CD14-positive monocyte (primary cell): ENCODE results near the gene PTOV1. TPM values are rescaled to one million over a fixed set of nuclear protein-coding genes. Genes with fewer than 3 reads are reported as not detected.

Source experiments
- DNase-seq, 3 donors: peaks; one replicate each; pipeline ENCODE4 v3.0.0-alpha.2; 2011 to 2022
- H2AFZ ChIP-seq: 2 replicates; pipeline ENCODE4 v1.6.0; 2012; ENCODE audit warnings: mild to moderate bottlenecking, low read depth, low read length, inconsistent platforms; ENCODE audit not compliant: insufficient read depth, poor library complexity, severe bottlenecking
- H3K27ac ChIP-seq, 2 donors: 1 replicate in 1 of 2; 2 replicates in 1 of 2; pipeline ENCODE4 v1.5.1; 2012 to 2013; ENCODE audit warnings: low read length in 2 of 2, control low read depth in 1 of 2, inconsistent platforms in 1 of 2, low read depth in 1 of 2, mild to moderate bottlenecking in 1 of 2
- H3K27me3 ChIP-seq, 2 donors: one replicate each; pipeline versions ENCODE4 v1.6.0 to v1.6.1; 2011 to 2013; ENCODE audit warnings: low read length in 2 of 2; ENCODE audit not compliant: control insufficient read depth in 2 of 2, insufficient read depth in 2 of 2
- H3K36me3 ChIP-seq, 2 donors: replicated peaks in 1 of 2; 1 replicate in 1 of 2; 2 replicates in 1 of 2; pipeline versions ENCODE4 v1.5.1 to v1.6.1; 2012 to 2013; ENCODE audit warnings: low read length in 2 of 2, control low read depth in 1 of 2, inconsistent platforms in 1 of 2, mild to moderate bottlenecking in 1 of 2; ENCODE audit not compliant: insufficient read depth in 2 of 2, control insufficient read depth in 1 of 2
- H3K4me1 ChIP-seq, 2 donors: 1 replicate in 1 of 2; 2 replicates in 1 of 2; pipeline versions ENCODE4 v1.5.1 to v1.6.1; 2012 to 2013; ENCODE audit warnings: low read length in 2 of 2, control low read depth in 1 of 2, inconsistent platforms in 1 of 2, mild to moderate bottlenecking in 1 of 2, moderate library complexity in 1 of 2; ENCODE audit not compliant: insufficient read depth in 2 of 2, control insufficient read depth in 1 of 2
- H3K4me2 ChIP-seq: replicated peaks from 2 replicates; pipeline ENCODE3; 2012; ENCODE audit warnings: low read length, moderate library complexity, mild to moderate bottlenecking; ENCODE audit not compliant: poor library complexity, severe bottlenecking; ENCODE audit errors: extremely low read depth
- H3K4me3 ChIP-seq, 3 experiments: fragments of 200-600 bp in 1 of 3; sonication (generic) in 1 of 3; replicated peaks in 1 of 3; 1 replicate in 2 of 3; 2 replicates in 1 of 3; pipeline ENCODE4 v1.5.1; 2011 to 2013; ENCODE audit warnings: low read length in 3 of 3, mild to moderate bottlenecking in 3 of 3, control low read depth in 2 of 3, low read depth in 2 of 3, inconsistent platforms in 1 of 3, moderate library complexity in 1 of 3
- H3K79me2 ChIP-seq: 2 replicates; pipeline ENCODE4 v1.6.0; 2012; ENCODE audit warnings: mild to moderate bottlenecking, control low read depth, inconsistent platforms, low read length, moderate library complexity; ENCODE audit not compliant: insufficient read depth
- H3K9ac ChIP-seq: 2 replicates; pipeline ENCODE4 v1.6.0; 2017; ENCODE audit warnings: low read length, mild to moderate bottlenecking; ENCODE audit not compliant: insufficient read depth, poor library complexity, severe bottlenecking
- H3K9me3 ChIP-seq, 2 donors: replicated peaks in 1 of 2; 1 replicate in 1 of 2; 2 replicates in 1 of 2; pipeline versions ENCODE4 v1.5.1 to v1.6.1; 2012 to 2013; ENCODE audit warnings: low read length in 2 of 2, control low read depth in 1 of 2; ENCODE audit not compliant: control insufficient read depth in 1 of 2, insufficient read depth in 1 of 2
- H4K20me1 ChIP-seq: 2 replicates; pipeline ENCODE4 v1.6.0; 2012; ENCODE audit warnings: mild to moderate bottlenecking, low read length, control low read depth, moderate library complexity; ENCODE audit not compliant: insufficient read depth
- H3K27ac Mint-ChIP-seq, 7 donors: one replicate each; pipeline ENCODE4 v1.8.0; 2020; ENCODE audit warnings: mild to moderate bottlenecking in 7 of 7, mixed read lengths in 7 of 7, moderate library complexity in 6 of 7, inconsistent platforms in 2 of 7
- H3K27me3 Mint-ChIP-seq, 3 donors: one replicate each; pipeline ENCODE4 v1.8.0; 2021 to 2022; ENCODE audit warnings: low read depth in 3 of 3, mild to moderate bottlenecking in 3 of 3, mixed read lengths in 3 of 3, moderate library complexity in 3 of 3, inconsistent platforms in 1 of 3
- H3K36me3 Mint-ChIP-seq, 2 donors: one replicate each; pipeline ENCODE4 v1.8.0; 2020; ENCODE audit warnings: mixed read lengths in 2 of 2, inconsistent platforms in 1 of 2, mild to moderate bottlenecking in 1 of 2
- H3K4me1 Mint-ChIP-seq: one replicate; pipeline ENCODE4 v1.8.0; 2020; ENCODE audit warnings: mild to moderate bottlenecking, mixed read lengths
- H3K4me3 Mint-ChIP-seq, 2 donors: one replicate each; pipeline ENCODE4 v1.8.0; 2020; ENCODE audit warnings: mild to moderate bottlenecking in 2 of 2, mixed read lengths in 2 of 2, moderate library complexity in 1 of 2
- H3K9me3 Mint-ChIP-seq, 7 donors: one replicate each; pipeline ENCODE4 v1.8.0; 2020 to 2022; ENCODE audit warnings: mixed read lengths in 7 of 7, mild to moderate bottlenecking in 6 of 7, moderate library complexity in 6 of 7, inconsistent platforms in 2 of 7
- CTCF ChIP-seq: fragments of 200-600 bp; IDR thresholded peaks from one replicate; pipeline ENCODE4 v1.8.0; 2022; ENCODE audit warnings: antibody characterized with exemption, mild to moderate bottlenecking
- WGBS: methylation state at CpG from one replicate; pipeline ENCODE4 v1.1.5; 2013; ENCODE audit warnings: missing lambda C conversion rate; ENCODE audit not compliant: insufficient coverage; 5-methylcytosine and 5-hydroxymethylcytosine counted together
- intact Hi-C, 2 donors: fragments of 100-400 bp; cut with micrococcal nuclease; formaldehyde crosslinking; loops; one replicate each; pipeline versions ENCODE4 v1.15.0 to v1.15.1; 2023
- polyA plus RNA-seq, 3 donors: library from polyadenylated mRNA; depleted of rRNA in 1 of 3; unstranded in 2 of 3; stranded (reverse) in 1 of 3; fragments of 300-500 nt in 2 of 3; fragments of >200 nt in 1 of 3; fragmentation: Illumina TruSeq in 2 of 3; gene quantifications; 1 replicate in 2 of 3; 2 replicates in 1 of 3; pipeline ENCODE4 v1.2.3, GENCODE V29; 2012 to 2021

PTOV1 gene
- polyA plus RNA-seq, 3 donors, result 18.3 to 67.9 (median 31.2) TPM

GRCh38 chr19:49840321-49840720 is 10.6 kb upstream of the PTOV1 start:
- WGBS, result 96% methylated on average over 9 of the region's 11 CpGs
- peaks cover 16 to 21% of the 10 kb centered on the region in 2 donors for H3K4me1 ChIP-seq
- H3K27ac ChIP-seq, result no peak overlapping the region
- Mint-ChIP-seq H3K27me3 (no peaks in the 10 kb centered on the region), H3K36me3 (peaks cover 41 to 50% of the 10 kb centered on the region in 2 donors), H3K27ac (no peak overlapping the region), H3K4me3 (no peak overlapping the region), H3K9me3 (peaks cover 0 to 3% (median 0%) of the 10 kb centered on the region in 7 donors), H3K4me1 (peaks cover 18% of the 10 kb centered on the region)
- no peak overlapping the region for H3K4me2 ChIP-seq
- no peaks in the 10 kb centered on the region for H3K27me3 ChIP-seq
- TF ChIP-seq CTCF, result no peak
- DNase-seq, result no peak
- H3K79me2 ChIP-seq, result no peaks in the 10 kb centered on the region
- peaks cover 49 to 57% of the 10 kb centered on the region in 2 donors for H3K36me3 ChIP-seq
- no peaks in the 10 kb centered on the region for H4K20me1 ChIP-seq
- H3K4me3 ChIP-seq, result no peak overlapping the region
- intact Hi-C loops, result no loop called here
- H2AFZ ChIP-seq, result no peak overlapping the region
- no peak overlapping the region for H3K9ac ChIP-seq
- H3K9me3 ChIP-seq, result no peaks in the 10 kb centered on the region

- H3K36me3 Mint-ChIP-seq, result peaks cover 39 to 48% of the 10 kb centered on the region in 2 donors
- Histone ChIP-seq H4K20me1 (no peaks in the 10 kb centered on the region), H3K36me3 (peaks cover 44 to 52% of the 10 kb centered on the region in 2 donors), H3K4me1 (peaks cover 17 to 22% of the 10 kb centered on the region in 2 donors), H3K79me2 (no peaks in the 10 kb centered on the region), H3K9me3 (no peaks in the 10 kb centered on the region), H3K27me3 (no peaks in the 10 kb centered on the region), H3K4me3 (no peak overlapping the region), H3K9ac (no peak overlapping the region), H3K4me2 (no peak overlapping the region), H3K27ac (no peak overlapping the region), H2AFZ (no peak overlapping the region)
- no peak for DNase-seq
- H3K4me3 Mint-ChIP-seq, result no peak overlapping the region
- TF ChIP-seq CTCF, result no peak
- peak overlapping the region in 1 of 7 donors; percentile 58 for H3K27ac Mint-ChIP-seq
- WGBS, result 93% methylated on average over 12 of the region's 17 CpGs
- H3K27me3 Mint-ChIP-seq, result no peaks in the 10 kb centered on the region
- peaks cover 0 to 3% (median 0%) of the 10 kb centered on the region in 7 donors for H3K9me3 Mint-ChIP-seq
- intact Hi-C loops, result no loop called here
- peaks cover 18% of the 10 kb centered on the region for H3K4me1 Mint-ChIP-seq
Measured at GRCh38 chr19:49840736-49841249, 10.2 kb upstream of the PTOV1 start.
